GM21515 (cell line): ENCODE results near the gene STK36.

Experiments
- ATAC-seq: cut with Tn5 transposase; IDR thresholded peaks from one replicate; pipeline ENCODE4 v1.9.1; 2021; ENCODE audit not compliant: unreplicated experiment

Gene STK36

DNA sequence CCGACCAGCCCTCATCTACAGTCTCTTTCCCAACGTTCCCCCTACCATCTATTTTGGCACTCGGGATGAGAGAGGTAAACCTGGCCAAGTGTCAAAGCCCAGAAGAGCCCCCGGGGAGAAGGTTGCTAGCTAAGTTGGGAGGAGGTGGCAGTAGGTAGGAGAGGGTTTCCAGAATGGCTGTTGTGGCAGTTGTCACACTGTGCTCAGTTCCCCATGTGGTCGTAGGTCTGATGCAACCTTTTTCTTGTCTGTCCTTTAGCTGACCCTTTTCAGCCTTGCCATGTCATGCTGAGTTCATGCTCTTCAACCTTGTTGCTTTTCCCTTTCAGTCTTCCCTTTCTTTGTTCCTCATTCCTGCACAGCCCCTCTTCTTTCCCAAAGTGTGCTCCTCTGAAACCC lies 73.3 kb downstream of the STK36 start:
- no peak for ATAC-seq

DNA sequence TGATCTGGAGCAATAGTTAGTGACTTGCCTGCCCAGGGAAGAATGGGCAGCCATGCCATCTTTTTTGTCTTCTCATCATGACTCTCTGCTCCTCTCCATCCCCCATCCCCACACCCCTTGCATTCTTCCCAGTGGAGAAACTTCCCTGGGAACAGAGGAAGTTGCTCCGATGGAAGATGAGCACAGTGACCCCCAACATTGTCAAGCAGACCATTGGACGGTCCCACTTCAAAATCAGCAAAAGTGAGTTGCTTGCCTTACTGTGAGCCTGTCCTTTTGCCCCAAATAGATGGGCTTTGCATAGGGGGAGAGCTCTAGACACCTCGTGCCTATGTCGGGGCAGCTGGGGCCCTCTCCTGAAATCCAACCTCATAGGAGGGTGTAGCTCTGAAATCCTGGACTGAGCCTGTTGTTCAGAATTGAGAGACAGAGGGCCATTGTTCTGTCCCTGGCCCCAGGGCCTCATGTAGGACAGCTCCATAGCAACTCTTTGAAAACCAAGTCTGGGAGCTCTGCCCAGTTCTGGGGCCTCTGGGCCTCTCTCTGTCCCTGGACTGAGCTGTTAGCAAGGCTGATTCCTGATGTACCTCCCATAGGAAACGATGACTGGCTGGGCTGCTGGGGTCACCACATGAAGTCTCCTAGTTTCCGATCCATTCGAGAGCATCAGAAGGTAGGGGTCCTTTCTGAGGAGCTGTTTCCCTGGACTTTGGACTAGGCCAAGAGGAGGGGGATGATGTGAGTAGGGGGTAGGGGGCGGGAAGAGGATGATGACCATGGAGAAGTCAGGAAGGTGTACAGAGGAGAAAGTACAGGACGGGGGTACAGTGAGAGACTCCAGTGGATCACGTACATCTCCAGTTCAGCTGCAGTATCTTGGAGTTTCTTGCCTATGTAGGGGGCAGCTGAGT lies 73.9 kb downstream of the STK36 start:
- ATAC-seq = no peak

DNA sequence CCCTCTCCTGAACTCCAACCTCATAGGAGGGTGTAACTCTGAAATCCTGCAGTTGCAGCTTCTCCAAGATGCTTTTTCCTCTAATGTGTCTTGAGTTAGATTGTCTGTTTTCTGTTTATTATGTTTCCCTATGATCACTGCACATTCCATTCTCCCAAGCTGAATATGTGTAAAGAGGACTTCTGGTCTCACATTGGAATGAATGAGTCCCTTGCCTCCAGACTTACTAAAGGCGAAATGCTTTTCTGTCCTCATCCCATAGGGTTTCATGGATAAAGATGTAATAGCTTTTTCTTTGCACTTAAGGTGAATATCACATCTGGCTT lies 74.5 kb downstream of the STK36 start:
- no peak for ATAC-seq

DNA sequence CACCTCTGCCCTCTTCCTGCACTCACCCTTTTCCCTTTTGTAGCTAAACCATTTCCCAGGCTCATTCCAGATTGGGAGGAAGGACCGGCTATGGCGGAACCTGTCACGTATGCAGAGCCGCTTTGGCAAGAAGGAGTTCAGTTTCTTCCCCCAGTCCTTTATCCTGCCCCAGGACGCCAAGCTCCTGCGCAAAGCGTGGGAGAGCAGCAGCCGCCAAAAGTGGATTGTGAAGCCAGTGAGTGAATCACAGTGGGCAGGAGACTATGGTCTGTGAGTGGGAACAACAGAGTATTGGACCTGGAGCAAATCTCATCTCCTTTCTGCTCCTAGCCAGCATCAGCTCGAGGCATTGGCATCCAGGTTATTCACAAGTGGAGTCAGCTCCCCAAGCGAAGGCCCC lies 75.1 kb downstream of the STK36 start:
- ATAC-seq = no peak

DNA sequence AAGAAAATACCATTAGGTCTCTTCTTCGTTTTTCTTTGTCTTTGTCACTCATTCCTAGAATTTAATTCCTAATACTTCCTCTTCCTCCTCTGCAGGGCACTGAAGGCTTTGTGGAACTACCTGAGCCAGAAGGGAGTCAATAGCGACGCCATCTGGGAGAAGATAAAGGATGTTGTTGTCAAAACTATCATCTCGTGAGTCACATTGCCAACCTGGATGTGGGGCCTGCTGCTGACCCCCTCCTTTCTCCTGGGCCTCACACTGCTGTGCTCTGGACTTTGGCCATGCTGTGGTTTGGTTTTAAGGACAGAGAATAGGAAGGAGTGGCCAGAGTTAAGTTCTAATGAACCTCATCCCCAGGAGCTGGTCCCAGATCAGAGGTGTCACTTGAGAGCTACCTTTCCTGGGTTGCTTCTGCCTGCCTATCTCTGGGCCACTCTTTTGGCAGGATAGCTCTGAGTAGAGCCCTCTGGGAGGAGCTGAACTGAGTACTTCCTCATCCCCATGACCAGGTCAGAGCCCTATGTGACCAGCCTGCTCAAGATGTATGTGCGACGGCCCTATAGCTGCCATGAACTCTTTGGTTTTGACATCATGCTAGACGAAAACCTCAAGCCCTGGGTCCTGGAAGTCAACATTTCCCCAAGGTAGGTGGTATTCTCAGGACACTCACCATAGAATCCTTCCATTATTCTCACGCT lies 77.0 kb downstream of the STK36 start:
- ATAC-seq = no peak
